Fibroblast of skin of right quadriceps (primary cell): ENCODE measurements around the gene YPEL2.
"Not testable (repeated sequence)": the region's sequence is repeated elsewhere in the genome, so short reads cannot be mapped to it uniquely, and the experiment has no call there.

Experiments used
- DNase-seq: peaks from one replicate; pipeline ENCODE4 v3.0.0-alpha.2; 2013

Gene YPEL2

GRCh38 chr17:59410049-59410437 is 78.6 kb downstream of the YPEL2 start:
- no peak for DNase-seq

GRCh38 chr17:59412431-59412830 is 81.0 kb downstream of the YPEL2 start:
- DNase-seq = not testable (repeated sequence)

DNA sequence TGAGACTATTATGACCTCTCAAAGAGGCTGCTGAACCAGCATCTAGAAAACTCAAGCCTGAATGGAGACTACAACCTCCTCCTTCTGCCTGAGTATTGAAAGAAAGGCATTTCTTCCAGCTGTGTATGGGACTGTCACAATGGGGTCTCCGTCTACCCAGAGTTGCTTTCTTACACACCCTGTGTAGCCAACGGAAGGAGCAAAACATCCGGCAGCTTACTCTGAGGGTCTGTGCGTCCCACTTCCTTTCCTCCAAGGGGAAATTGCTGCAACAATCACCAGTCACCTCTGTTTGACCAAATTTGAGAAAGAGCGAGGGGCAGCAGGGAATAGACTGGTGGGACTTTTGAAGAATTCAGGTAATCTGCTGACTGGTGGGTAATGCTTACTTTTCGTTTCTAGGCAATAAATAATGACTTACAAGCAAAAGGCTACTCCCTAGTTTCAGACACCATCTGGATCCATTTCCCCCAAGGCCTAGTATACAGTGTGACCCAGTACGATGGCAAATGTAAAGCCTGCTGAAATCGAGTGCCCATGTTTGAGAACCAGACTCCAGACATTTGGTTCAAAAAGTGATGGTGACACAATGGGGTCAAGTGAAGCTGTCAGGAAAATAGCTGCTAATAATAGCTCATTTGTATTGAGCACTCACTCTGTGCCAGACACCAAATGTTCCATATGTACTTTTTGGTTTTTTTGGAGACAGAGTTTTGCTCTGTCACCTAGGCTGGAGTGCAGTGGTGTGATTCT is 81.7 kb downstream of the YPEL2 start:
- DNase-seq = no peak

DNA sequence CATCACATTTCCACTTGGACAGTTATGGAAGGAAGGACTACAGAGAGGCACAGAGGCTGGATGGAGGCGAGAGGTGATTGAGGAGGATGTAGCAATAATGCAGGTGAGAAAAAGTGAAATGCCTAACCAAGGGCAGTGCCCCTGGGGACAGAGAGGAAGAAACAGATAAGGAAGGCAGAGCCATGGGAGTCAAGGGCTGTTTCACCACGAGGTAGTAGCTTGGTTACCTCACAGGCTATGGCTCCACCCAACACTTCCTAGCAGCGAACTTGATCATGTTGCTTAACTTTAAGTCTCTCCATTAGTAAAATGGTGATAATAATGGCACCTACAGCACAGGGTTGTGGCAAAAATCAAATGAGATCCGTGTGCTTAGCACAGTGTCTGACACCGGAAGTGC is 83.9 kb downstream of the YPEL2 start:
- DNase-seq = no peak

DNA sequence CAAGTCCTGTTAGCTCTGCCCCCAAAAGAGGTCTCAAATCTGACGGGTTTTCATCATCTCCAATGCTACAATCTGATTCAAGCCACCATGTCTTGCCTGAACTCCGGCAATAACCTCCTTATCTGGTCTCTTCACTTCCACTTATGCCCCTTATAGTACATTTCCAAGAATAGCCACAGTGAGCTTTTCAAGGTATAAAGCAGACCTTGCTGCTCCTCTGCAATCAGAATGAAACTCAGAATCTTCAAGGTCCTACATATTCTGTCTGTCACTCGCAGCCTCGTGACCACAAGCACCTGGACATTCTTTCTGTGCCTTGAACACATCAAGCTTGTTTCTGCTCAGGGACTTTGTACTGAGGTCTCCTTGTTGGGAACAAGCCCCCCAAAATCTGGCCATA is 84.7 kb downstream of the YPEL2 start:
- DNase-seq = no peak

DNA sequence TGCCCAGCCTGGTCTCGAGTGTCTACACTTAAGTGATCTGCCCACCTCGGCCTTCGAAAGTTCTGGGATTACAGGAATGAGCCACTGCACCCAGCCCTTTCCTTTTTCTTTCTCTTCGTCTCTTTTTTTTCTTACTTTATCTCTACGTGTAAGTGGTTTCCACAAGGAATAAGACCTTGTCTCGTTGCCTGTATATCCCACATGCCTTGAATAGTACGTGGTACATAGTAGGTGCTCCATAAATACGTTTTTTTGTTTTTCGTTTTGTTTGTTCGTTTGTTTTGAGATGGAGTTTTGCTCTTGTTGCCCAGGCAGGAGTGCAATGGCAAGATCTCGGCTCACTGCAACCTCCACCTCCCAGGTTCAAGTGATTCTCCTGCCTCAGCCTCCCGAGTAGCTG is 86.0 kb downstream of the YPEL2 start:
- no peak for DNase-seq

GRCh38 chr17:59418732-59419166 is 87.3 kb downstream of the YPEL2 start:
- DNase-seq = no peak

GRCh38 chr17:59420901-59421300 is 89.4 kb downstream of the YPEL2 start:
- no peak for DNase-seq

- DNase-seq = no peak
Measured at GRCh38 chr17:59421722-59422121, 90.3 kb downstream of the YPEL2 start.

- peak; percentile 89 for DNase-seq
Measured at GRCh38 chr17:59423137-59423724, 91.8 kb downstream of the YPEL2 start.

DNA sequence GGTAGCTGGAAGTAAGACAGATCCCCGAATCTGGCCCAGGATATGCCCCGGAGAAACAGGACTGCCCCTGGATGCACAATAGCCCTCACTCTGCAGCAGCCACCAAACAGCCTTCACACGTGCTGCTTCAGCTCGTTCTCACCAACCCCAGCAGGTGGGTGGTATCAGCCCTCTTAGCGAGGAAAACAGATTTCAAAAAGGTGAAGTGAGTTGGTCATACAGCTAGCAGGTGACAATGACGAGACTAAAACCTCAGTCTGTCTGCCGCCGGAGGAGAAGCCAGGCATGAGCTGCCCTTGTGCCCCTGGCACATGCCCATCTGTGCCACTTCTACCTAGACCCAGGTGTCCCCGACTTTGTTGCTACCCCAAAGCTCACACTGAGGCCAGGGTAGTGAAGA is 92.4 kb downstream of the YPEL2 start:
- DNase-seq = no peak

- no peak for DNase-seq
Measured at GRCh38 chr17:59424331-59424730, 92.9 kb downstream of the YPEL2 start.

DNA sequence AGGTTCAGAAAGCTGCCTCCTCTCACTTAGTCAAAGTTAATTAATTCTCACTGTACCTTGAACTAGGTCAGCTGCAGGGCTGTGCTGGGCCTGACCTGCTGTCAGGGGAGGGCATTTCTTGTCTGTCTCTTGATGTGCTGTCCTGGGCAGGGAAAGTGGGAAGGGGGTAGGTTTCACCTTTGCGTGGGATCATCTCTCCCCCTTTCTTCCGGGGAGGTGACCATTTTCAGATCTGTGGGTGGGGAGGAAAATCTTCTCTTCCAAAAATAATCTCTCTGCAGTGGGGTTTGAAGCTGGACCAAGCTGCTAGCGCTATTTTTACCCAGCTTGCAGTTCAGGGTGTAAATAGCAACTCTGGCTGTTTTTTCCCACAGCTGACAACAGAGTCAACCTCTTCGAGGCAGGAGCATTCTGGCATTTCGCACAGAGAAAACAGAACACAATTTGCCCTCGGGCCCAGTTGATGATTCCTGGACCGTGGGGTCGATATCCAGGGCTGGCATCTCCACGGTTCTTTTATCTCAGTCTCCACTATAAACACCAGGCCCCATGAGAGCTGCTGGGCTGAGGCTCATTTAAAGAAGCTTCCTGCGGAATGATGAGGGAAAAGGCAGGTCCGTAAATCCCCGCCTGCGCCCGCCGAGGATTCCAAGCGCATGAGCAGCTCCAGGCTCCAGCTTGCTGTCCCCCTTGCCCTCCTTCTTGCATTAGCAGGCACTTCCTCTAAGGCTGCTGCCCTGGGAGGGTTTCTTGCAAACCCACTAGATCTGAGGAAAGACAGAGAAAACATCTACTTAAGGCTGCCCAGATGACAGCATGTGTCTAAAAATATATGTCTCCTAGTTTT is 93.9 kb downstream of the YPEL2 start:
- DNase-seq = peak; percentile 78

DNA sequence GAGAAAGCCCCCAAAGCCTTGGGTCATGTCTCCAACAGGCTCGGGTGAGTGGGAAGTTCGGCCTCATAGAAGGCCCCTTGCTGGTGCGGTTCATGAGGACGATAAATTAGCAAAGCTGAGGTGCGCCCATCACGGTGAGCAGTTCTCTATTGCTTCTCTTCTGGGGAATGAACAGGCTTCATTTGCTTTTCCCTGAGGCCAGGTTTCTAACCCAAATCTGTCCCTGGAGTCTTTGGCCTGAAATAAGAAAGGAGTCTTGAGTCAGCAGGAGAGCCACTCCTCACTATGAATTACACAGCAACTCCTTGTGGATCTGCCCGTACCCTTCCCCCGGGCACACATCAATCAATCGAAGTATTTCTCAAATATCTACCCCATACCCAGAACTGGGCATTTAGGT is 94.6 kb downstream of the YPEL2 start:
- DNase-seq = no peak

DNA sequence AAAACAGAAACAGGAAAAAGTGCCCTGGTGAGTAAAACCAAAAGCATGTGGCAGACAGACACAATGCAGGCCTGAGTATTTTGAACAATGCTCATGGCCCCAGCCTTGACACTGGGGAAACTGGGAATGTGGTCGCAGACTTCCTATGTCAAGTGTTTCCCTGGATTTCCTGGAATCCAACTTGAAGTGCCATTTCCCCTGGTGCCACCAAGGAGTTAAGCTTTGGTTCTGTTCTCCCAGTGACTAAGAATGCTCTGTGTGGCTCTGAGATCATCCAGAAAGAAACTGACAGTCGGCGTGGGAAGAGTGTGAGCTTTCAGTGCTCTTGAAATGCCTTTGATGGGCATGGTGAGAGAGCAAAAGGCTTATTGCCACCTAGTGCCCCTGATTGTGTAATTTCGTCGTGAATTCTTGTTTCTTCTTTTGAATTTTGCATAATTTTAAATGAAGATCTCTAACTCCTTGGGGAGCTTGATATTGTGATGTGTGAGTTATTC is 96.0 kb downstream of the YPEL2 start:
- peak; percentile 70 for DNase-seq

DNA sequence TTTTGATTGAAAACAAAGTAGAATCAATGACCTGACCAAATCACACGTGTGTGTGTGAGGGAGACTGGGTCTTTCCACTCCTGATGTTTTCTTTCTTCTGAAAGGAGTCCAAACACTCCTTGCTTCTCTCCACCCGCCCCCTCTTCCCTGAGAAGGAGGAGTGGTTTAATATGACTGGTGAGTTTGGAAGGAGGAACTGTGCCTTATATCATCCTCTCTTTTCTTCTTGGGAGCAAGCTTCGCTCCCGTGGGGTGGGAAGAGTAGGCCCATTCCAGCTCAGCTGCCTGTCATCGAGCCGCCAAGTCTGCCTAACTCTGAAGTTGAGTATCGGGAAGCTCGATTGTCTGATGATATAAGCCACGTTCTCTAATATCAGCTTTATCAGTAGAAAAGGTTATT is 96.5 kb downstream of the YPEL2 start:
- no peak for DNase-seq

GRCh38 chr17:59428916-59429485 is 97.5 kb downstream of the YPEL2 start:
- no peak for DNase-seq

DNA sequence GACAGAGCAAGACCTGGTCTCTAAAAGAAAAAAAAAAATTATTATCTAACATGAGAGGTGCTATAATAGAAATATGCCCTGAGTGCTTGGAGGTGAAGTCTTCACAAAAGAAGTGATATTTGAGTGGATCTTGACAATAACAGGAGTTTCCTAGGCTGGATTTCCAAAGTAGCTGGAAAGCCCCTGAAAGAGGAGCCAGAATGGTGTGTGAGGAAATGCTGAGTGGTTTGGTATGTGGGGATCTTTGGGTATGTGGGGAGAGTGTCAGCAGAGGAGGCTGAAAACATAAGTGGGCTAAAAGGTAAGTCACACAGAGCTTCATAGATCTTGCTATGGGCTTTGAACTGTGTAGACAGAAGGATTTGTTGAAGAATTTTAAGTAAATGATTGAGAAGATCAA is 100.1 kb downstream of the YPEL2 start:
- DNase-seq = no peak

GRCh38 chr17:59432657-59433056 is 101.2 kb downstream of the YPEL2 start:
- no peak for DNase-seq

DNA sequence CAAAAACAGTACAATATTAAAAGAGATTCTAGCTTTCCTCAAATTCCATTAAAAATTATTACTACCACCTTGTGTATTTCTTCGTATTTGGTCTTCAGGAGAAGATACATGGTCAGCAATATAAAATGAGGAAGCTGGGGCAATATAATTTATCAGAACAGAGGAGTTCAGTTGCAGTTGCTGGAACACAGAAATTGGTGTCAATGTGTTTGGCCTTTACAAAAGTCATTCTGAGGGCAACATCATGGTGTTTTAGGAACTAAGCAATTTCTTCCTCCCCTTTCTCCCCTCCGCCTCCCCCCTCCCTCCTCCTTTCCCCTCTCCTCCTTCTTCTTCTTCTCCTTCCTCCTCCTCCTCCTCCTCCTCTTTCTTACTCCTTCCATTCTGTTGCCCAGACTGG is 102.1 kb downstream of the YPEL2 start:
- DNase-seq = no peak

DNA sequence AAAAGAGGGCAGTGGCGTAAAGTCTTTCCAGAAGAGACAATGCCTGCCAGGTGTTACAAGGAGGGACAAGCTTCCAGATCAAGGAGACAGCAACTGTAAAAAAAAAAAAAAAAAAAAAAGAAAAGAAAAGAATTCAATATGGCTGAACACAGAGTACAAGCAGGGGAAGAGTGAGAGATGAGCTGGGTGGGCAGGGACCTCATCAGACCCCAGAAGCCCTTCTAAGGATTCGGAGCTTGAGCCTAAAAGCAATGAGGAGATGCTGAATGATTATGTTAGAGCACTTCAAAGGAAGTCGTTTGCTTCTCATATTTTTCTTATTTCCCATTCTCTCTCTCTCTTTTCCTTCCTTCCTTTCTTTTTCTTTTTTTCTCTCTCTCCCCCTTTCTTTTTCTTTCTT is 103.0 kb downstream of the YPEL2 start:
- DNase-seq = no peak

DNA sequence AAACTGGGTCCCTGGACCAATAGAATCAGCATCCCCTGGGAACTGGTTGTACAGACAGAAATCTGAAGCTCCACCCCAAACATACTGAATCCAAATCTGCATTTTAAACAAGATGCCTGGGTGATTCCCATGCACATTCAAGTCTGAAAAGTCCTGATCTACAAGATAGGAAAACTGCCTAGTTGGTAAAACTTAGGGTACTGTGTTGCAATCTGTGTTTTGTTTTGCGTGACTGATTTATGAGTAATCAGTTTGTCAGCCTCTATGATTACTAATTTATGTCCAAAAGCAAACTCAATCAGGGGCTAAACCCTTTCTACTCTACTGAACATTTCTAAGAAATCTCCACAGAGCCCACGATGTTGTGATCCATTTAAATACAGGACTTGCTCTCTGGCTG is 103.8 kb downstream of the YPEL2 start:
- peak; percentile 81 for DNase-seq

DNA sequence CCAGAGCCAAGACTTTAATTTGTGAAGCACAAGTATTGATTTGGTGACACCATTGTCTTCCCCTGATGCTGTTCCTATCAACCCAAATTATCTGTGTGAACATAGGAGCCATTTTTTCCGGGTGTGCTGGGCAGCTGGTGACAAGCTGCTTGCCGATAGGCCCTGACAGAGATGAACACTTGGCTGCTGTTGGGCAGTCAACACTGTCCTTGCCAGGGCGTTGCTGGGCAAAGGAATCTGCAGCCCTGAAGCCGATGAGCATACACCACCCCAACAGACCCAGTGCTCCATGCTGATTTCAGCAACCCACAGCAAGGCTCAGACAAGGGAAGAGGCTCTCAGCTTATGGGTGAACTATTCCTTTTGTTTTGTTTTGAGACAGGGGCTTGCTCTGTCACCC is 105.4 kb downstream of the YPEL2 start:
- no peak for DNase-seq
